CD4-positive, alpha-beta T cell (primary cell): ENCODE measurements around the gene PAGR1. TPM values are rescaled to one million over a fixed set of nuclear protein-coding genes. Genes with fewer than 3 reads are reported as not detected.
"Not testable (repeated sequence)": the region's sequence is repeated elsewhere in the genome, so short reads cannot be mapped to it uniquely, and the experiment has no call there.

ENCODE experiments used
- ATAC-seq: fragments of 200-7000 bp; cut with Tn5 transposase; one replicate; pipeline ENCODE4 v1.10.0; 2022; ENCODE audit warnings: mild to moderate bottlenecking; ENCODE audit not compliant: poor library complexity
- CTCF ChIA-PET: fragments of 350-600 bp; sonication (Branson Sonifier 250); formaldehyde crosslinking; loops from one replicate; lab custom pipeline; 2021; ENCODE audit warnings: antibody characterized with exemption, inconsistent platforms; lab: Charles Lee
- POLR2A ChIA-PET: fragments of 350-600 bp; sonication (Branson Sonifier 250); formaldehyde crosslinking; loops from one replicate; lab custom pipeline; 2021; ENCODE audit warnings: antibody characterized with exemption, inconsistent platforms; lab: Charles Lee
- DNase-seq, 14 experiments: peaks; one replicate each; pipeline ENCODE4 v3.0.0-alpha.2; 2013 to 2020; ENCODE audit warnings: mixed read lengths in 2 of 14
- H3K27ac ChIP-seq, 2 donors: one replicate each; pipeline versions ENCODE4 v1.5.1 to v1.7.0; 2013; ENCODE audit warnings: low read length in 2 of 2, low read depth in 1 of 2, mild to moderate bottlenecking in 1 of 2
- H3K27me3 ChIP-seq, 2 experiments: 1 replicate in 1 of 2; 2 replicates in 1 of 2; pipeline versions ENCODE4 v1.6.1 to v1.7.0; 2013; ENCODE audit warnings: low read length in 2 of 2, control low read depth in 1 of 2, mild to moderate bottlenecking in 1 of 2, moderate library complexity in 1 of 2; ENCODE audit not compliant: insufficient read depth in 2 of 2, control insufficient read depth in 1 of 2
- H3K36me3 ChIP-seq: one replicate; pipeline ENCODE4 v1.6.1; 2013; ENCODE audit warnings: low read length, control low read depth; ENCODE audit not compliant: insufficient read depth
- H3K4me1 ChIP-seq: one replicate; pipeline ENCODE4 v1.6.1; 2013; ENCODE audit warnings: low read length, control low read depth; ENCODE audit not compliant: insufficient read depth
- H3K4me3 ChIP-seq: one replicate; pipeline ENCODE4 v1.5.1; 2013; ENCODE audit warnings: mild to moderate bottlenecking, low read length, moderate library complexity
- H3K9me3 ChIP-seq, 2 experiments: 1 replicate in 1 of 2; 2 replicates in 1 of 2; pipeline versions ENCODE4 v1.6.1 to v1.7.0; 2013; ENCODE audit warnings: low read length in 2 of 2, mild to moderate bottlenecking in 2 of 2, control low read depth in 1 of 2, moderate library complexity in 1 of 2; ENCODE audit not compliant: control insufficient read depth in 1 of 2, insufficient read depth in 1 of 2
- H3K27ac Mint-ChIP-seq: one replicate; pipeline ENCODE4 v1.8.0; 2020; ENCODE audit warnings: mixed read lengths
- H3K27me3 Mint-ChIP-seq: one replicate; pipeline ENCODE4 v1.8.0; 2021; ENCODE audit warnings: mixed read lengths
- H3K36me3 Mint-ChIP-seq: one replicate; pipeline ENCODE4 v1.8.0; 2021; ENCODE audit warnings: low read depth, mixed read lengths
- H3K4me1 Mint-ChIP-seq: one replicate; pipeline ENCODE4 v1.8.0; 2021; ENCODE audit warnings: low read depth, mixed read lengths
- H3K4me3 Mint-ChIP-seq: one replicate; pipeline ENCODE4 v1.8.0; 2020; ENCODE audit warnings: mild to moderate bottlenecking, mixed read lengths
- H3K9me3 Mint-ChIP-seq: one replicate; pipeline ENCODE4 v1.8.0; 2020; ENCODE audit warnings: mixed read lengths
- CTCF ChIP-seq: fragments of 200-600 bp; IDR thresholded peaks from one replicate; pipeline ENCODE4 v1.8.0; 2022; ENCODE audit warnings: antibody characterized with exemption, mild to moderate bottlenecking
- intact Hi-C, 2 experiments: fragments of 100-400 bp; cut with DNase I in 1 of 2; cut with micrococcal nuclease in 1 of 2; formaldehyde crosslinking; loops; one replicate each; pipeline versions ENCODE4 v1.15.1 to v1.9.0; 2023 to 2025; cut with DNase I, micrococcal nuclease
- total RNA-seq, 174 experiments: library from RNA in 2 of 174; stranded (reverse) in 2 of 174; gene quantifications; one replicate each; pipeline ENCODE4 v1.2.3 and lab custom pipeline; 2021 to 2026

PAGR1 gene
- total RNA-seq, 2 experiments from 2014 or later: 20.3 TPM

GRCh38 chr16:29830774-29831173 is 14.8 kb downstream of the PAGR1 start:
- CTCF ChIA-PET: no interaction called here
- peaks cover 57% of the 10 kb centered on the region for H3K36me3 ChIP-seq
- H3K4me3 Mint-ChIP-seq: no peak overlapping the region
- peaks cover 49% of the 10 kb centered on the region for H3K4me1 ChIP-seq
- peak overlapping the region; percentile 83 for H3K27ac Mint-ChIP-seq
- POLR2A ChIA-PET: no interaction called here
- H3K9me3 Mint-ChIP-seq: no peaks in the 10 kb centered on the region
- no peaks in the 10 kb centered on the region for H3K27me3 ChIP-seq
- no peak for TF ChIP-seq CTCF
- H3K27ac ChIP-seq: no peak overlapping the region
- no peak overlapping the region for H3K4me3 ChIP-seq
- H3K4me1 Mint-ChIP-seq: peaks cover 39% of the 10 kb centered on the region
- peaks cover 58% of the 10 kb centered on the region for H3K36me3 Mint-ChIP-seq
- H3K27me3 Mint-ChIP-seq: no peaks in the 10 kb centered on the region
- ATAC-seq (no peak), DNase-seq (no peak)
- H3K9me3 ChIP-seq: no peaks in the 10 kb centered on the region
- intact Hi-C loops: no loop called here

- Mint-ChIP-seq H3K9me3 (no peaks in the 10 kb centered on the region), H3K4me3 (no peak overlapping the region), H3K27me3 (no peaks in the 10 kb centered on the region), H3K36me3 (peaks cover 63% of the 10 kb centered on the region), H3K4me1 (peaks cover 32% of the 10 kb centered on the region), H3K27ac (peak overlapping the region; percentile 26)
- Histone ChIP-seq H3K36me3 (peaks cover 64% of the 10 kb centered on the region), H3K9me3 (no peaks in the 10 kb centered on the region), H3K27ac (no peak overlapping the region), H3K4me1 (peaks cover 42% of the 10 kb centered on the region), H3K27me3 (no peaks in the 10 kb centered on the region), H3K4me3 (no peak overlapping the region)
- CTCF ChIA-PET: no interaction called here
- ATAC-seq: no peak
- intact Hi-C loops: no loop called here
- POLR2A ChIA-PET: no interaction called here
- no peak for TF ChIP-seq CTCF
- DNase-seq: no peak
Observed at GRCh38 chr16:29831490-29831889, 15.5 kb downstream of the PAGR1 start.

- H3K4me3 Mint-ChIP-seq, H3K9me3 ChIP-seq, DNase-seq, H3K4me3 ChIP-seq, H3K27ac Mint-ChIP-seq, H3K9me3 Mint-ChIP-seq, ATAC-seq, intact Hi-C loops, H3K27ac ChIP-seq, H3K27me3 ChIP-seq, H3K27me3 Mint-ChIP-seq: not testable (repeated sequence)
- Mint-ChIP-seq H3K4me1 (peaks cover 20% of the 10 kb centered on the region), H3K36me3 (peaks cover 78% of the 10 kb centered on the region)
- peaks cover 25% of the 10 kb centered on the region for H3K4me1 ChIP-seq
- H3K36me3 ChIP-seq: peaks cover 79% of the 10 kb centered on the region
- POLR2A ChIA-PET: interaction anchor here (1.5 kb wide), 1 partner anchor 26 kb away, joined by 4 read pairs; no protein-coding TSS in a partner anchor
- CTCF ChIA-PET: interaction anchor here (0.9 to 2.0 kb wide), 4 partner anchors 15 to 142 kb away, joined by 3 to 5 read pairs (median 4); partner anchors contain the start of gene KIF22
Observed at GRCh38 chr16:29833219-29833618, 17.3 kb downstream of the PAGR1 start.

- no peaks in the 10 kb centered on the region for H3K27me3 Mint-ChIP-seq
- H3K27me3 ChIP-seq: no peaks in the 10 kb centered on the region
- peaks cover 86% of the 10 kb centered on the region for H3K36me3 Mint-ChIP-seq
- H3K4me3 Mint-ChIP-seq: no peak overlapping the region
- intact Hi-C loops: no loop called here
- H3K27ac Mint-ChIP-seq: no peak overlapping the region
- H3K9me3 Mint-ChIP-seq: no peaks in the 10 kb centered on the region
- H3K9me3 ChIP-seq: no peaks in the 10 kb centered on the region
- peaks cover 16% of the 10 kb centered on the region for H3K4me1 ChIP-seq
- H3K4me3 ChIP-seq: no peak overlapping the region
- no peak overlapping the region for H3K27ac ChIP-seq
- CTCF ChIA-PET: interaction anchor here (0.6 to 2.0 kb wide), 4 partner anchors 14 to 44 kb away, joined by 4 to 5 read pairs (median 4); partner anchors contain the start of gene KIF22
- H3K36me3 ChIP-seq: peaks cover 86% of the 10 kb centered on the region
- POLR2A ChIA-PET: interaction anchor here (1.0 to 1.1 kb wide), 2 partner anchors 18 to 26 kb away, joined by 3 read pairs; partner anchors contain the start of gene PAGR1
- DNase-seq (no peak), ATAC-seq (no peak)
- H3K4me1 Mint-ChIP-seq: peaks cover 14% of the 10 kb centered on the region
- no peak for TF ChIP-seq CTCF
Observed at GRCh38 chr16:29834079-29834478, 18.1 kb downstream of the PAGR1 start.
